HFFc6 (cell line): ENCODE results near the gene ZNF892. TPM values are rescaled to one million over a fixed set of nuclear protein-coding genes. Genes with fewer than 3 reads are reported as not detected.
"Not testable (repeated sequence)": the region's sequence is repeated elsewhere in the genome, so short reads cannot be mapped to it uniquely, and the experiment has no call there.

Experiments
- DNase-seq: peaks from one replicate; pipeline ENCODE4 v3.0.0-alpha.2; 2018
- H3K27ac Mint-ChIP-seq: 2 replicates; pipeline ENCODE4 v1.8.0; 2020; ENCODE audit warnings: mild to moderate bottlenecking, mixed read lengths
- H3K27me3 Mint-ChIP-seq: 2 replicates; pipeline ENCODE4 v1.8.0; 2021; ENCODE audit warnings: mild to moderate bottlenecking, moderate library complexity, mixed read lengths; ENCODE audit not compliant: insufficient read depth
- H3K36me3 Mint-ChIP-seq: 2 replicates; pipeline ENCODE4 v1.8.0; 2021; ENCODE audit warnings: low read depth, mixed read lengths
- H3K4me1 Mint-ChIP-seq: 2 replicates; pipeline ENCODE4 v1.8.0; 2020; ENCODE audit warnings: low read depth, mixed read lengths
- H3K4me3 Mint-ChIP-seq: 2 replicates; pipeline ENCODE4 v1.8.0; 2020; ENCODE audit warnings: mild to moderate bottlenecking, moderate library complexity, mixed read lengths
- H3K9me3 Mint-ChIP-seq: 2 replicates; pipeline ENCODE4 v1.8.0; 2020; ENCODE audit warnings: mild to moderate bottlenecking, mixed read lengths
- CTCF ChIP-seq: fragments of 200-600 bp; sonication (generic); IDR thresholded peaks from 2 replicates; pipeline ENCODE4 v1.5.0; 2021; ENCODE audit warnings: antibody characterized with exemption, mild to moderate bottlenecking
- total RNA-seq, 6 experiments: library from RNA; stranded (reverse); fragmentation: NEBNext Ultra II Directional; extraction: Animal tissue kit (Norgen Biotek cat#: 25700); gene quantifications; 2 replicates in 1 of 6; 3 replicates in 5 of 6; pipeline ENCODE4 v1.2.3, GENCODE V29; 2021

The ZNF892 gene
- total RNA-seq, 6 experiments from 2014 or later: 0.43 to 0.87 (median 0.62) TPM

- Mint-ChIP-seq H3K36me3 (peaks cover 72% of the 10 kb centered on the region), H3K4me3 (no peak overlapping the region), H3K4me1 (no peaks in the 10 kb centered on the region), H3K9me3 (peaks cover 33% of the 10 kb centered on the region), H3K27ac (no peak overlapping the region), H3K27me3 (no peaks in the 10 kb centered on the region; the same call in 1 of the 2 replicates)
- no peak for DNase-seq
- no peak for TF ChIP-seq CTCF
Measured at GRCh38 chr2:95181774-95182173, 25.5 kb upstream of the ZNF892 start.

GRCh38 chr2:95185197-95185596 lies 22.1 kb upstream of the ZNF892 start:
- Mint-ChIP-seq H3K27me3 (peaks cover 1% of the 10 kb centered on the region; the same call in 1 of the 2 replicates), H3K4me1 (no peaks in the 10 kb centered on the region), H3K4me3 (no peak overlapping the region), H3K36me3 (peaks cover 42% of the 10 kb centered on the region), H3K27ac (no peak overlapping the region), H3K9me3 (peaks cover 25% of the 10 kb centered on the region)
- no peak for DNase-seq
- no peak for TF ChIP-seq CTCF

GRCh38 chr2:95185973-95186372 lies 21.3 kb upstream of the ZNF892 start:
- H3K4me1 Mint-ChIP-seq: no peaks in the 10 kb centered on the region
- no peak for DNase-seq
- TF ChIP-seq CTCF: no peak
- no peak overlapping the region for H3K4me3 Mint-ChIP-seq
- H3K9me3 Mint-ChIP-seq: peaks cover 19% of the 10 kb centered on the region
- H3K27ac Mint-ChIP-seq: no peak overlapping the region
- peaks cover 35% of the 10 kb centered on the region for H3K36me3 Mint-ChIP-seq
- H3K27me3 Mint-ChIP-seq: peaks cover 2% of the 10 kb centered on the region; the same call in 1 of the 2 replicates

- H3K36me3 Mint-ChIP-seq, H3K4me1 Mint-ChIP-seq, H3K27ac Mint-ChIP-seq, H3K9me3 Mint-ChIP-seq, H3K4me3 Mint-ChIP-seq: not testable (repeated sequence)
- DNase-seq: peak; percentile 27
- TF ChIP-seq CTCF: peak; percentile 67
- peaks cover 12% of the 10 kb centered on the region for H3K27me3 Mint-ChIP-seq
Measured at GRCh38 chr2:95192956-95193355, 14.4 kb upstream of the ZNF892 start.

GRCh38 chr2:95203911-95204310 lies 3.4 kb upstream of the ZNF892 start:
- H3K27ac Mint-ChIP-seq: no peak overlapping the region
- H3K36me3 Mint-ChIP-seq: peaks cover 16% of the 10 kb centered on the region
- TF ChIP-seq CTCF: no peak
- DNase-seq: no peak
- H3K4me3 Mint-ChIP-seq: no peak overlapping the region
- peaks cover 14% of the 10 kb centered on the region for H3K4me1 Mint-ChIP-seq
- peaks cover 34% of the 10 kb centered on the region for H3K9me3 Mint-ChIP-seq
- peaks cover 9% of the 10 kb centered on the region for H3K27me3 Mint-ChIP-seq

GRCh38 chr2:95204396-95204795 lies 2.9 kb upstream of the ZNF892 start:
- Mint-ChIP-seq H3K4me3 (no peak overlapping the region), H3K4me1 (peaks cover 14% of the 10 kb centered on the region), H3K36me3 (peaks cover 21% of the 10 kb centered on the region), H3K27ac (no peak overlapping the region), H3K9me3 (peaks cover 39% of the 10 kb centered on the region), H3K27me3 (peaks cover 7% of the 10 kb centered on the region)
- no peak for TF ChIP-seq CTCF
- no peak for DNase-seq
